Neural crest cell (in vitro differentiated cells): ENCODE results near the gene FCN2. TPM values are rescaled to one million over a fixed set of nuclear protein-coding genes. Genes with fewer than 3 reads are reported as not detected.

ENCODE experiments used
- DNase-seq: peaks from one replicate; pipeline ENCODE4 v3.0.0; 2021; ENCODE audit warnings: low read depth, mixed read lengths, low spot score
- H3K27ac Mint-ChIP-seq: one replicate; pipeline ENCODE4 v1.8.0; 2021; ENCODE audit warnings: mild to moderate bottlenecking, mixed read lengths; ENCODE audit not compliant: unreplicated experiment
- H3K27me3 Mint-ChIP-seq: 2 replicates; pipeline ENCODE4 v1.8.0; 2021; ENCODE audit warnings: low read depth, mild to moderate bottlenecking, mixed read lengths
- H3K36me3 Mint-ChIP-seq: 2 replicates; pipeline ENCODE4 v1.8.0; 2021; ENCODE audit warnings: low read depth, mild to moderate bottlenecking, mixed read lengths
- H3K4me1 Mint-ChIP-seq: 2 replicates; pipeline ENCODE4 v1.8.0; 2021; ENCODE audit warnings: mixed read lengths
- H3K4me3 Mint-ChIP-seq: one replicate; pipeline ENCODE4 v1.8.0; 2021; ENCODE audit warnings: mild to moderate bottlenecking, mixed read lengths
- H3K9me3 Mint-ChIP-seq: 2 replicates; pipeline ENCODE4 v1.8.0; 2021; ENCODE audit warnings: mixed read lengths
- total RNA-seq: library from RNA; stranded (reverse); gene quantifications from 2 replicates; pipeline ENCODE4 v1.2.1, GENCODE V29; 2021
- TF ChIP-seq, protein P1 (sequence below): fragments of 200-600 bp; sonication (generic); conservative IDR thresholded peaks from 2 replicates; pipeline ENCODE4 v1.5.0; 2021; ENCODE audit warnings: antibody characterized with exemption, mild to moderate bottlenecking

FCN2 gene
- total RNA-seq, 1 donor from 2014 or later, result not detected

DNA sequence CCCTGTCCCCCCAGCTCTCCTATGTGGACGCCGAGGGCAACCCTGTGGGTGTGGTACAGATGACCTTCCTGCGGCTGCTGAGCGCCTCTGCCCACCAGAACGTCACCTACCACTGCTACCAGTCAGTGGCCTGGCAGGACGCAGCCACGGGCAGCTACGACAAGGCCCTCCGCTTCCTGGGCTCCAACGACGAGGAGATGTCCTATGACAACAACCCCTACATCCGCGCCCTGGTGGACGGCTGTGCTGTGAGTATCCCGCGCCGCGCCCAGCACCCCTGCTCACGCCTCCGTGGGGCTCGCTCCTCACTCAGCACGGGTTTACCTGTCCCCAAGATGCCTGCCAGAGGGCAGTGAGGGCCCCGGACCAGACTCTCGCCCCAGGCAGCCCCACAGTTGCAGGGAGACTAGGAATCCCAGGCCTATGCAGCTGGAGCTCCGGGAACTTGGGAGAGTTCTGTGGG is 45.6 kb upstream of the FCN2 start:
- no peaks in the 10 kb centered on the region for H3K9me3 Mint-ChIP-seq
- no peaks in the 10 kb centered on the region for H3K36me3 Mint-ChIP-seq
- H3K27me3 Mint-ChIP-seq, result no peaks in the 10 kb centered on the region
- no peak overlapping the region for H3K27ac Mint-ChIP-seq
- no peaks in the 10 kb centered on the region for H3K4me1 Mint-ChIP-seq
- TF ChIP-seq, protein P1, sequence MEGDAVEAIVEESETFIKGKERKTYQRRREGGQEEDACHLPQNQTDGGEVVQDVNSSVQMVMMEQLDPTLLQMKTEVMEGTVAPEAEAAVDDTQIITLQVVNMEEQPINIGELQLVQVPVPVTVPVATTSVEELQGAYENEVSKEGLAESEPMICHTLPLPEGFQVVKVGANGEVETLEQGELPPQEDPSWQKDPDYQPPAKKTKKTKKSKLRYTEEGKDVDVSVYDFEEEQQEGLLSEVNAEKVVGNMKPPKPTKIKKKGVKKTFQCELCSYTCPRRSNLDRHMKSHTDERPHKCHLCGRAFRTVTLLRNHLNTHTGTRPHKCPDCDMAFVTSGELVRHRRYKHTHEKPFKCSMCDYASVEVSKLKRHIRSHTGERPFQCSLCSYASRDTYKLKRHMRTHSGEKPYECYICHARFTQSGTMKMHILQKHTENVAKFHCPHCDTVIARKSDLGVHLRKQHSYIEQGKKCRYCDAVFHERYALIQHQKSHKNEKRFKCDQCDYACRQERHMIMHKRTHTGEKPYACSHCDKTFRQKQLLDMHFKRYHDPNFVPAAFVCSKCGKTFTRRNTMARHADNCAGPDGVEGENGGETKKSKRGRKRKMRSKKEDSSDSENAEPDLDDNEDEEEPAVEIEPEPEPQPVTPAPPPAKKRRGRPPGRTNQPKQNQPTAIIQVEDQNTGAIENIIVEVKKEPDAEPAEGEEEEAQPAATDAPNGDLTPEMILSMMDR, result no peak
- no peak for DNase-seq
- H3K4me3 Mint-ChIP-seq, result no peak overlapping the region

DNA sequence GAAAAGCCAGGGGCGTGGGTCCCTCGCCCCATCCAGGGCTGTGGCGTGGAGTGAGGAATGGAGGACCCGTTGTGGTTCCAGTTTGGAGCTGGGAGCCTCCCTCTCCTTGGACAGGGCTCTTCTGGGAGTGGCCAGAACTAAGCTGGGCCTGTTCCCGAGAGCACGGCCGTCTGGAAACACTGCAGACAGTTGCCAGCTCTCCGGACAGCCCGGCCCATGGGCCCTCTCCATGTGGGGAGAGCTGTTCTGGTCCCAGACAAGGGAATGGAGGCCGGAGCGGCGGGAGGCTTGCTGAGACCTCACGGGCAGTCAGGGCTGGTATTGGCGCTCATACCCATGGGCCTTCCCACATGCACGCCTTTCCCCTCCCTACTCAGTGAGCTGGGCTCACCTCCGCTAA is 45.2 kb upstream of the FCN2 start:
- TF ChIP-seq, protein P1, result no peak
- no peaks in the 10 kb centered on the region for H3K4me1 Mint-ChIP-seq
- no peaks in the 10 kb centered on the region for H3K36me3 Mint-ChIP-seq
- no peak for DNase-seq
- no peaks in the 10 kb centered on the region for H3K9me3 Mint-ChIP-seq
- no peak overlapping the region for H3K27ac Mint-ChIP-seq
- no peak overlapping the region for H3K4me3 Mint-ChIP-seq
- H3K27me3 Mint-ChIP-seq, result no peaks in the 10 kb centered on the region

DNA sequence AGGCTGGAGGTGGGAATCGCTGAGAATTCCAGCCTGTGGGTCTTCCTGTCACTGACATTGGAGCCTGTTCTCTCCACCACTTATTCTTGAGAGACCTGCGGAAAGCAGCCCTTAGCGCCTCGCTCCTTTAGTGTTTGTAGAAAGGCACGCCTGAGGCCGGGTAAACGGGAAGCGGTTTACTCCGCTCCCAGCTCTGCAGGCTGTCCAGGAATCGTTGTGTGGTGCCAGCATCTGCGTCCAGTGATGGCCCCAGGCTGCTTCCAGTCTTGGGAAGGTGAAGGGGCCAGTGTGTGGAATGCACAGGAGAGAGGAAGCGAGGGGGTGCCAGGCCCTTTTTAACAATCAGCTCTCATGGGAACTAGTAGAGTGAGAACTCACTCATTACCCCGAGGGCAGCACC is 44.6 kb upstream of the FCN2 start:
- no peak for DNase-seq
- H3K4me1 Mint-ChIP-seq, result no peaks in the 10 kb centered on the region
- no peaks in the 10 kb centered on the region for H3K9me3 Mint-ChIP-seq
- H3K27me3 Mint-ChIP-seq, result no peaks in the 10 kb centered on the region
- H3K27ac Mint-ChIP-seq, result no peak overlapping the region
- TF ChIP-seq, protein P1, result no peak
- H3K36me3 Mint-ChIP-seq, result no peaks in the 10 kb centered on the region
- H3K4me3 Mint-ChIP-seq, result no peak overlapping the region

DNA sequence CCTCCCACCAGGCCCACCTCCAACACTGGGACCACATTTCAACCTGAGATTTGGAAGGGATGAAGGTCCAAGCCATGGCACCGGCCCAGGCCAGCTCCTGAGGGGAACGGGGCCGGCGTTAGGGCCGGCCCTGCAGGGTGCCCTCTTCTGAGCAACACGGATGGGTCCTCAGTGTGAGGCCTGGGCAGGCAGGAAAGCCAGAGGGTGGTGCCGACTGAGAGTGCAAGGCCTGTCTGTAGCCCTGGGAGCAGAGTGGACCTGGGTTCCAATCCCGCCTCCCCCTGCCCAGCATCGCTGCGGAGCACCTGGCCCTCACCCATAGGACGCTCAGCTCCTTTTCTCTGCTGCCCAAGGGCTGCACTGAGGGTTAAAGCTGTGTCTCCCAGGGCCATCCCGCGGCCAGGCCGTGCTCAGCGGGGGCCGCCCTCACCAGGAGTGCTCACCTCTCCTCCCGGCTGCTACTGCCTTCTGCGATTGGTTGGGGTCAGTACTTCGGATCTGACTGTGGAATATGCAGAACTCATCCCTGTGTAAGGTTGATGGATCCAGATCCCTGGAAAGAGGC is 44.1 kb upstream of the FCN2 start:
- H3K4me3 Mint-ChIP-seq, result no peak overlapping the region
- H3K27me3 Mint-ChIP-seq, result no peaks in the 10 kb centered on the region
- no peak overlapping the region for H3K27ac Mint-ChIP-seq
- H3K4me1 Mint-ChIP-seq, result no peaks in the 10 kb centered on the region
- DNase-seq, result no peak
- no peaks in the 10 kb centered on the region for H3K36me3 Mint-ChIP-seq
- H3K9me3 Mint-ChIP-seq, result no peaks in the 10 kb centered on the region
- TF ChIP-seq, protein P1, result no peak

DNA sequence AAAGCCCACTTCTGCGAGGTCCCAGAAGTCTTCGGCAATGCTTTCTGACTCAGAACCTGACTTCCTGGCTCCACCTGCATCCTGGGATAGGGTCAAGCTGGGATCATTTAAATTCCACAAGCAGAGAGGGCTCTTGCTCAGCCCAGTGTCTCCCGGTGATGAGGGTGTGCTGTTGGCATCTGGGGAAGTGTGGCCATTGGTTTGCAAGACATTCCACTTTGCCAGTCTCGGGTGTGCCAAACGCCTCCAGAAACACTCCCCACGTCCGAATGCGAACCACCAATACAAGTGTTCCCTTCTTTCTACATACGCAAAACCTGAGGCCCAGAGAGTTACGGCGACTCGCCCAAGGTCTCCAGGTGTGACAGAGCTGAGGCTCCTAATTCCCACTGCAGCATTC is 43.1 kb upstream of the FCN2 start:
- Mint-ChIP-seq H3K4me3 (no peak overlapping the region), H3K36me3 (no peaks in the 10 kb centered on the region), H3K27me3 (no peaks in the 10 kb centered on the region), H3K27ac (no peak overlapping the region), H3K9me3 (no peaks in the 10 kb centered on the region), H3K4me1 (no peaks in the 10 kb centered on the region)
- DNase-seq, result no peak
- TF ChIP-seq, protein P1, result no peak
